Coronary artery (tissue), 2 donors: ENCODE measurements around the gene KRT83.

ENCODE experiments used
- DNase-seq: peaks from one replicate; pipeline ENCODE4 v3.0.0-alpha.2; 2017; ENCODE audit warnings: low spot score
- H3K27ac ChIP-seq, 2 donors: fragments of 200-600 bp; sonication (generic); one replicate each; pipeline ENCODE4 v1.5.1; 2016 to 2019
- H3K4me3 ChIP-seq: fragments of 200-600 bp; sonication (generic); 2 replicates; pipeline ENCODE4 v1.5.1; 2016; ENCODE audit warnings: mild to moderate bottlenecking, moderate library complexity
- CTCF ChIP-seq: fragments of 200-600 bp; sonication (generic); IDR thresholded peaks from one replicate; pipeline ENCODE4 v1.5.1; 2019; ENCODE audit warnings: antibody characterized with exemption

KRT83 gene

GRCh38 chr12:52341066-52341580, 19.9 kb upstream of the KRT83 start:
- Histone ChIP-seq H3K4me3 (no peak overlapping the region), H3K27ac (no peak overlapping the region)
- DNase-seq = no peak
- TF ChIP-seq CTCF = no peak

- H3K27ac ChIP-seq = no peak overlapping the region
- TF ChIP-seq CTCF = no peak
- no peak for DNase-seq
- H3K4me3 ChIP-seq = no peak overlapping the region
These were observed 17.2 kb upstream of the KRT83 start for GRCh38 chr12:52338241-52338960.

GRCh38 chr12:52337054-52337453, 15.9 kb upstream of the KRT83 start:
- H3K4me3 ChIP-seq = no peak overlapping the region
- no peak for DNase-seq

GRCh38 chr12:52336641-52337040, 15.4 kb upstream of the KRT83 start:
- no peak for DNase-seq
- no peak for TF ChIP-seq CTCF
- Histone ChIP-seq H3K4me3 (no peak overlapping the region), H3K27ac (no peak overlapping the region)

More at GRCh38 chr12:52337054-52337453, 15.9 kb upstream of the KRT83 start:
- TF ChIP-seq CTCF = no peak
- H3K27ac ChIP-seq = no peak overlapping the region

- no peak for DNase-seq
- Histone ChIP-seq H3K4me3 (no peak overlapping the region), H3K27ac (no peak overlapping the region)
- TF ChIP-seq CTCF = no peak
These were observed 14.5 kb upstream of the KRT83 start for GRCh38 chr12:52335598-52336262.

- no peak overlapping the region for H3K4me3 ChIP-seq
- no peak for DNase-seq
- H3K27ac ChIP-seq = no peak overlapping the region
- no peak for TF ChIP-seq CTCF
These were observed 13.0 kb upstream of the KRT83 start for GRCh38 chr12:52334185-52334584.

- no peak overlapping the region for H3K27ac ChIP-seq
- no peak for TF ChIP-seq CTCF
- H3K4me3 ChIP-seq = no peak overlapping the region
- no peak for DNase-seq
These were observed 12.1 kb upstream of the KRT83 start for GRCh38 chr12:52333321-52333720.
